ENCODE data around the gene IQSEC3.

GRCh38 chr12:197911-198695 lies 131.5 kb downstream of the IQSEC3 start:
- TF ChIP-seq YY1 (tag by site-specific recombination; IDR thresholded peaks at IDR 0.05), result no peak
- TF ChIP-seq, protein P1, sequence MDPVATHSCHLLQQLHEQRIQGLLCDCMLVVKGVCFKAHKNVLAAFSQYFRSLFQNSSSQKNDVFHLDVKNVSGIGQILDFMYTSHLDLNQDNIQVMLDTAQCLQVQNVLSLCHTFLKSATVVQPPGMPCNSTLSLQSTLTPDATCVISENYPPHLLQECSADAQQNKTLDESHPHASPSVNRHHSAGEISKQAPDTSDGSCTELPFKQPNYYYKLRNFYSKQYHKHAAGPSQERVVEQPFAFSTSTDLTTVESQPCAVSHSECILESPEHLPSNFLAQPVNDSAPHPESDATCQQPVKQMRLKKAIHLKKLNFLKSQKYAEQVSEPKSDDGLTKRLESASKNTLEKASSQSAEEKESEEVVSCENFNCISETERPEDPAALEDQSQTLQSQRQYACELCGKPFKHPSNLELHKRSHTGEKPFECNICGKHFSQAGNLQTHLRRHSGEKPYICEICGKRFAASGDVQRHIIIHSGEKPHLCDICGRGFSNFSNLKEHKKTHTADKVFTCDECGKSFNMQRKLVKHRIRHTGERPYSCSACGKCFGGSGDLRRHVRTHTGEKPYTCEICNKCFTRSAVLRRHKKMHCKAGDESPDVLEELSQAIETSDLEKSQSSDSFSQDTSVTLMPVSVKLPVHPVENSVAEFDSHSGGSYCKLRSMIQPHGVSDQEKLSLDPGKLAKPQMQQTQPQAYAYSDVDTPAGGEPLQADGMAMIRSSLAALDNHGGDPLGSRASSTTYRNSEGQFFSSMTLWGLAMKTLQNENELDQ (tag by site-specific recombination; IDR thresholded peaks at IDR 0.05; ENCODE audit: low read depth), result no peak
- TF ChIP-seq CTCF (tag by site-specific recombination; IDR thresholded peaks at IDR 0.05), result no peak
- TF ChIP-seq ZNF777 (tag by site-specific recombination; IDR thresholded peaks at IDR 0.05; ENCODE audit: borderline replicate concordance), result no peak
- TF ChIP-seq ZNF18 (tag by site-specific recombination; IDR thresholded peaks at IDR 0.05), result no peak
